GM18861 (cell line): ENCODE measurements around the gene DPP7.
A peak's percentile ranks its signal among the peaks of the same experiment; 100 is the strongest.
"Not testable (repeated sequence)": the region's sequence is repeated elsewhere in the genome, so short reads cannot be mapped to it uniquely, and the experiment has no call there.

Source experiments
- ATAC-seq: cut with Tn5 transposase; IDR thresholded peaks from one replicate; pipeline ENCODE4 v1.9.1; 2021; ENCODE audit not compliant: unreplicated experiment

Gene DPP7

DNA sequence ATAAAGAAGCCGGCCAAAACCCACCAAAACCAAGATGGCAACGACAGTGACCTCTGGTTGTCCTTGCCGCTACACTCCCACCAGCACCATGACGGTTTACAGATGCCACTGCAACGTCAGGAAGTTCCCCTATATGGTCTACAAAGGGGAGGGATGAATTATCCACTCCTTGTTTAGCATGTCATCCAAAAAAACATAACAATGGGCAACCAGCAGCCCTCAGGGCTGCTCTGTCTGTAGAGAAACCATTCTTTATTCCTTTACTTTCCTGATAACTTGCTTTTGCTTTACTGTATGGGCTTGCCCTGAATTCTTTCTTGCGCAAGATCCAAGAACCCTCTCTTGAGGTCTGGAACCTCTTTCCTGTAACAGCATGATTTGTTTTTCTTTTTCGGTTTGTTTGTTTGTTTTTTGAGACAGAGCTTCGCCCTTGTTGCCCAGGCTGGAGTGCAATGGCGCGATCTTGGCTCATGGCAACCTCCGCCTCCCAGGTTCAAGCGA lies 39.2 kb downstream of the DPP7 start:
- ATAC-seq = no peak

DNA sequence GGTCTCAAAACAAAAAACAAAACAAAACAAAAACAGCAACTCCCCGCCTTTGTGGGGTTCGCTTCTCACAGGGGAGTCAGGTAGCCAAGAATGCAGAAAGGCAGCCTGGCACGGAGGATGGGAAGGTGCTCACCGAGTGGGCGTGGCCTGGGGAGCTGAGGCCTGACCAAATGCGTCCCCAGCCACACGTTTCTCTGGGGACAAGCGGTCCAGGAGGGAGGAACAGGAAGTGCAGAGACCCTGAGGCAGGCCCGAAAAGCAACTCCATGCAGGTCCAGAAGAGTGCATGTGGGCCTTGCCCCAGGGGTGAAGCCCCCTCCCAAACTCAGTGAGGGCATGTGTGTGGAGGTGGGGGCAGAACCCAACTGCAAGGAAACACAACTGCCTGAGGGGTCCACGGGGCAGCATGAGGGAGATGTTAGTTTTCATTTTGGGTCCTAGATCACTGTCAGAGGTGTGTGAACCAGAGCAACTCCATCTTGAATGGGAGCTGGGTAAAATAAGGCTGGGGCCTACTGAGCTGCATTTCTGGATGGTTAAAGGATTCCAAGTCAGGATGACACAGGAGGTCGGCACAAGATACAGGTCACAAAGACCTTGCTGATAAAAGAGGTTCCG lies 39.8 kb downstream of the DPP7 start:
- ATAC-seq = no peak

GRCh38 chr9:137073992-137074399 lies 40.5 kb downstream of the DPP7 start:
- no peak for ATAC-seq

DNA sequence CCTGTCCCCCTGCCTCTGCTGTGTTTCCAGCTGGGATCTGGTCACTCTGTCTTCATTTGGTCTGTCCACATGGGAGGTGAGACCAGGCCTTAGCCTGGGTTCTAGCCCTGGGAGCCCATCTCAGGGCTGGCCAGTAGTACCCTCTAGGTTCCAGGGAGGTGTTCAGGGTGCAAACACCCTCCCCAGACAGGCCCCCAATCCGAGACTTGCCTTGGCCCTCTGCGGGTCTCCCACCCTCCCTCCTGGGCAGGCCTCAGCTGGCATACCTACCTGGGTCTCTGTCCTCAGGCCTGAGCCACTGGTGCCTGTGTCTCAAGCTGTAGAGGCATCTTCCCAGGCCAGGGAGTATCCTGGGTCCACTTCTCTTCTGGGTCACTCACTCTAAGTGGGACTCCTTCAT lies 43.3 kb downstream of the DPP7 start:
- no peak for ATAC-seq

DNA sequence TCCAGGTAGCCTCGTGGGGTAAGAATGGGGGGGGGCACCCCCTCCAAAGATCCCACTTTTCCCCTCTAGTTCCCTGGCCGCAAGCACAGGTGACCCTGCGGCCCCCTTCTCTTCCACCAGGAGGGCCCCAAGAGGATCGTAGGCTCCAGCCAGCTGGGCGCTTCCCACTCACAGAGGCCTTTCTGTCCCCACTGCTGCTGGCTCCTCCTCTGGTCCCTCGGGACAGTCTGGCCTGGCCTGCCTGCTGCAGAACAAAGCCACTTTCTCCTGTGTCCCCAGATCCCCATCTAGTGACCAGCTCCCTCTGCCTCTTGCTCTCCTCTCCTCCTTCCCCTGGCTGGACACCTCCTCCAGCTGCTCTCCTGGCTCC lies 43.6 kb downstream of the DPP7 start:
- ATAC-seq = peak; percentile 4

- ATAC-seq = peak; percentile 46
These were observed 44.2 kb downstream of the DPP7 start, which contains the start of gene SAPCD2 for GRCh38 chr9:137070201-137070905. Gene SAPCD2 (minus strand): TSS chr9:137070557. CDS start chr9:137070460, 97 bp downstream.

DNA sequence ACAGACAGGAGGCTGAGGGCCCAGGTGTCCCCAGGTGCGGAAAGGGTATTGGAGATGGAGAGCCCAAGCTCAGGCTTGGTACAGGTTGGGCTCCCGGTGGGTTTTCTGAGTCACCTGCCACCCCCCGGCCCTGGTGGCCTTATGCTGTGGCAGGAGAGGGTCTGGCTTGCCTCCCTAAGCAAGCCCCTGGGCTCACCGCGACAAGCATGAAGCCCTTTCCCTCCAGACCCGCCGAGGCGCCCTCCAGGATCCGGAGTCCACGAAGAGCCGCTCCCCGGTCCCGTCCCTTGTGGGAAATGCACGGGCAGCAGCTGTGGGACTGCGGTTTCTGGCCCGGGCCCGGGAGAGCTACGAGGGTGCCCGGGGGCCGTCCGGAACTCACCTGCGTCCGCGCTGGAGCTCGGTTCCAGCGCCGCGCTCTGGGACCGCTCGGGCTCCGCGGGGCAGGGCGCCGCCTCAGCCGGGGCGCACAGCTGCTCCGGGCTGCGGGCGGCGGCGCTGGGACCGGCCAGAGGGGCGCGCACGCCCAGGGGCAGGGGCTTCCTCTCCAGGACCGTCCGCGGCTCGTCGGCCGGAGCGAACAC lies 44.9 kb downstream of the DPP7 start:
- ATAC-seq = no peak

- no peak for ATAC-seq
These were observed 45.7 kb downstream of the DPP7 start for GRCh38 chr9:137068539-137069507.

DNA sequence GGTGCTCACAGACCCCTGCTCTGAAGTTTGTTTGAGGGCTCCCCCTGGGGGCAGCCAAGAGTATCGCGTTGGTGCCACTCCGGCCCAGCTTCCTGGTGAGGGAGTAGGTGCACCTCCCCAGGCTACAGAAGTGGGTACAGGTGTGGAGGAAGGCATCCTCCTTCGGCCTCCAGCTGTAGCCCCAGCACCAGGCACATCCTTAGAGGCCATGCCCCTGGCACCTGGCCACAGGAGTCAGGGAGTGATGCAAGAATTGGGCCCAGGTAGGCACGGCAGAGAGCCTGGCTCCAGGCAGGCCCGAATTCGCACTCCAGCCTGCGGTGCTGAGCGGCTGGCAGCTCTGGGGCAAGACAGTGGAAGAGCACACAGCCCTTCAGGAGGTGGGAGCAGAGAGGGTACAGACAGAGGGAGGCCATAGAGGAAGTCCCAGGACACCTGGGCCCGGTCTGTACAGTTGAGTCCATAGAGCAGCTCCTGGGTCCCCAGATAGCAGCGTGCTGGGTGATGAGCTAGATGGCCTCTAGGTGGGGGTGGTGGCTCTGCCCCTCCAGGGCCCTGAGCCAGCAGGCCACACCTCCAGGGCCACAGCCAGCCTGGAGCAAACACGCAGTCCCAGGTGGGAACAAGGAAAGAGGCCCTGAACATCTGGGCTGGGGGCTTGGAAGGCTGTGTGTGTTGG lies 46.5 kb downstream of the DPP7 start:
- ATAC-seq = no peak

GRCh38 chr9:137066096-137066861 lies 48.3 kb downstream of the DPP7 start:
- no peak for ATAC-seq

- ATAC-seq = no peak
These were observed 49.1 kb downstream of the DPP7 start for GRCh38 chr9:137065336-137065967.

- ATAC-seq = no peak
These were observed 49.7 kb downstream of the DPP7 start for GRCh38 chr9:137064880-137065164.

DNA sequence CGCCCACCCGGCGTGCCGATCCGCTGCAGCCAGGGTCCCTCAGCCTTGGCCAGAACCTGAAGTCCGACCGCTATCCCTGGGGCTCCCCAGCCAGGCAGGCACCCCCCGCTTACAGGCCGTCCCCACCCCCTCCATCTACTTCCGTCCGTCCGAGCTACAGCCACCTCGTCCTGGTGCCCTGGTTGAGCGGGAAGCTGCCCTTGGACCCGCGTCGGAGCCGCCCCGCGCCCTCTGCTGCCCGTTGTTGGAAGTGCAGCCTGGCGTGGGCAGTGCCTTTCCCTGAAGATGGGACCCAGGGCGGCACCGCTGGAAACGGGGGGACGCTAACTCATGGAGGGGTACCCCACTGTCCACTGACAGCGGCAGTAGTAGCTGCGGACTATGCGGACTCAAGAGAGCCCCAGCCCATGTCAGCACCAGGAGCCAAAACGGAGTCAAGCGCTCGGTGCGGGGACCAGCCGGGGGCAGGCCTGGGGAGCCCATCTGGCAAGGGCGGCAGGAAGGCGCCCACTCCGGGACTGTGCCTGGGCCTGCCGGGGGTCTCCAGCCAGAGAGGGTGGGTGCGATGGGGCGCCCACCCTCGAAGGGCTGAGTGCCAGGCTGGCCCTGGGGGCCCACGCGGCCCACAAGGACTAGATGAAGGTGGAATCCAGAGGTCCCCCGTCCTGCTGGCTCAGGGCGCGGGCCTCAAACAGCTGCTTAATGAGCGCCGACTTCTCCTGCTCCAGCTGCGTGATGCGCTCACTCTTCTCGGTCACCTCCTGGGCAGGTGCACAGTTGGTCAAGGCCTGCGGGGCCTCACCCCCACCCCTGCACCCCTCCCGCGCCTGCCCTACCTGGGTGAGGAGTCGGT lies 50.3 kb downstream of the DPP7 start:
- ATAC-seq = no peak

- ATAC-seq = no peak
These were observed 51.1 kb downstream of the DPP7 start for GRCh38 chr9:137063311-137064026.

DNA sequence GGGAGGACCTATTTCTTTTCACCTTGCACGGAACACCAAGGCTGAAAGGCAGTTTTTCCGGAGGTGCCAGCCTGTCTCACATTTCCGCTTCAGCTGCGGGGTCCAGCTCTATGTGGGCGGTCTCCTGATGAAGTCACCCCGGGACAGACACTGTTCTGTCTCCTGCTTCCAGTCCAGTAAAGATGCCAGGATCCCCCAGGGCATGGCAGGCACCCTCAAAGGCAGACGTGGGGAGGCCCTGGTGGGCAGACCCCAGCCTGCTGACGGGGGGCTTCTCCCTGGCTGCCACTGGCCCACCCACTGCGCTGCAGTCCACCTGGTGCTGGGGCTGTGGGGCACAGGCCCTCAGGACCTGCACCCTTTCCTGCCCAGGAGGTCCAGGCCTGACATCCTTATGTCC lies 51.7 kb downstream of the DPP7 start:
- not testable (repeated sequence) for ATAC-seq

GRCh38 chr9:137062384-137062783 lies 52.1 kb downstream of the DPP7 start:
- ATAC-seq = no peak
